ENCODE results near the gene NR2F6. TPM values are rescaled to one million over a fixed set of nuclear protein-coding genes. Genes with fewer than 3 reads are reported as not detected.

Gene NR2F6
- polyA plus RNA-seq, 1 donor (not counting 4 experiments of a cell fraction or from before 2014, with no cell fraction given): 12.3 TPM

GRCh38 chr19:17202713-17203112 lies 43.0 kb downstream of the NR2F6 start:
- Histone ChIP-seq H3K4me1 (ENCODE audit: control insufficient read depth, extremely low read depth, insufficient read depth, low read length) (no peaks in the 10 kb centered on the region), H3K27ac (ENCODE audit: control insufficient read depth, insufficient read depth, low read length) (no peak overlapping the region), H3K27me3 (ENCODE audit: control insufficient read depth, extremely low read depth, insufficient read depth, low read length) (no peaks in the 10 kb centered on the region), H3K4me3 (ENCODE audit: control insufficient read depth in 2 of 3, extremely low read depth in 1 of 3, insufficient read depth in 2 of 3, low read depth in 1 of 3, low read length in 3 of 3) (no peak overlapping the region), H2AFZ (ENCODE audit: control insufficient read depth, low read length) (no peak overlapping the region), H3K79me2 (ENCODE audit: control insufficient read depth, insufficient read depth, low read length) (no peaks in the 10 kb centered on the region), H3K9me1 (ENCODE audit: control insufficient read depth, extremely low read depth, insufficient read depth, low read length) (no peaks in the 10 kb centered on the region), H3K9me3 (ENCODE audit: control insufficient read depth, low read depth, low read length) (no peaks in the 10 kb centered on the region), H3K4me2 (ENCODE audit: control insufficient read depth, extremely low read depth, insufficient read depth, low read depth, low read length) (no peak overlapping the region), H3K9ac (ENCODE audit: control insufficient read depth, extremely low read depth, insufficient read depth, low read length) (no peak overlapping the region), H4K20me1 (ENCODE audit: control insufficient read depth, extremely low read depth, insufficient read depth, low read length) (no peaks in the 10 kb centered on the region), H3K36me3 (ENCODE audit: control insufficient read depth in 2 of 2, extremely low read depth in 1 of 2, insufficient read depth in 2 of 2, low read length in 2 of 2) (peaks cover 20 to 34% of the 10 kb centered on the region in 2 experiments)
- no peak for FAIRE-seq
- DNase-seq (ENCODE audit: low read depth, low spot score): no peak
- TF ChIP-seq EZH2 (IDR thresholded peaks at IDR 0.05; ENCODE audit: low read length) (no peak), CTCF (optimal IDR thresholded peaks at IDR 0.05 in 1 of 3, IDR thresholded peaks at IDR 0.05 in 1 of 3, conservative IDR thresholded peaks at IDR 0.05 in 1 of 3; ENCODE audit: extremely low read depth in 1 of 3, insufficient read depth in 2 of 3, low read length in 3 of 3) (no peak)
- dilution Hi-C loops (cut with MboI; ENCODE audit: extremely low pct_ligation_motif_present, low sequenced_read_pairs): no loop called here

GRCh38 chr19:17202249-17202648 lies 43.5 kb downstream of the NR2F6 start:
- H3K36me3 ChIP-seq (ENCODE audit: control insufficient read depth in 2 of 2, extremely low read depth in 1 of 2, insufficient read depth in 2 of 2, low read length in 2 of 2): peaks cover 25 to 36% of the 10 kb centered on the region in 2 experiments
- no peaks in the 10 kb centered on the region for H3K27me3 ChIP-seq (ENCODE audit: control insufficient read depth, extremely low read depth, insufficient read depth, low read length)
- DNase-seq (ENCODE audit: low read depth, low spot score) (no peak), FAIRE-seq (no peak)
- H3K4me3 ChIP-seq (ENCODE audit: control insufficient read depth in 2 of 3, extremely low read depth in 1 of 3, insufficient read depth in 2 of 3, low read depth in 1 of 3, low read length in 3 of 3): no peak overlapping the region
- H3K27ac ChIP-seq (ENCODE audit: control insufficient read depth, insufficient read depth, low read length): no peak overlapping the region
- H3K4me2 ChIP-seq (ENCODE audit: control insufficient read depth, extremely low read depth, insufficient read depth, low read depth, low read length): no peak overlapping the region
- no peak for TF ChIP-seq EZH2 (IDR thresholded peaks at IDR 0.05; ENCODE audit: low read length)
- TF ChIP-seq CTCF (optimal IDR thresholded peaks at IDR 0.05 in 1 of 3, IDR thresholded peaks at IDR 0.05 in 1 of 3, conservative IDR thresholded peaks at IDR 0.05 in 1 of 3; ENCODE audit: extremely low read depth in 1 of 3, insufficient read depth in 2 of 3, low read length in 3 of 3): no peak
- H3K4me1 ChIP-seq (ENCODE audit: control insufficient read depth, extremely low read depth, insufficient read depth, low read length): no peaks in the 10 kb centered on the region
- dilution Hi-C loops (cut with MboI; ENCODE audit: extremely low pct_ligation_motif_present, low sequenced_read_pairs): no loop called here
- no peaks in the 10 kb centered on the region for H4K20me1 ChIP-seq (ENCODE audit: control insufficient read depth, extremely low read depth, insufficient read depth, low read length)
- H3K9me3 ChIP-seq (ENCODE audit: control insufficient read depth, low read depth, low read length): no peaks in the 10 kb centered on the region
- no peak overlapping the region for H2AFZ ChIP-seq (ENCODE audit: control insufficient read depth, low read length)
- H3K79me2 ChIP-seq (ENCODE audit: control insufficient read depth, insufficient read depth, low read length): no peaks in the 10 kb centered on the region
- H3K9ac ChIP-seq (ENCODE audit: control insufficient read depth, extremely low read depth, insufficient read depth, low read length): no peak overlapping the region
- H3K9me1 ChIP-seq (ENCODE audit: control insufficient read depth, extremely low read depth, insufficient read depth, low read length): no peaks in the 10 kb centered on the region

Measured in keratinocyte (primary cell).